H9 (cell line): Measurements from ENCODE around the gene ULK2. TPM values are rescaled to one million over a fixed set of nuclear protein-coding genes. Genes with fewer than 3 reads are reported as not detected.

ENCODE experiments used
- DNase-seq: peaks from one replicate; pipeline ENCODE4 v3.0.0-alpha.2; 2017
- H2AFZ ChIP-seq: one replicate; pipeline ENCODE4 v1.6.1; 2013; ENCODE audit warnings: mild to moderate bottlenecking, low read length, control low read depth, moderate library complexity
- H2AK5ac ChIP-seq: 2 replicates; pipeline ENCODE4 v1.6.1; 2013; ENCODE audit warnings: low read length, control low read depth, mixed read lengths; ENCODE audit not compliant: insufficient read length
- H2BK120ac ChIP-seq: one replicate; pipeline ENCODE4 v1.6.1; 2013; ENCODE audit warnings: low read depth, mild to moderate bottlenecking, low read length, control low read depth, inconsistent platforms; ENCODE audit not compliant: poor library complexity, severe bottlenecking
- H2BK12ac ChIP-seq: 2 replicates; pipeline ENCODE4 v1.6.1; 2013; ENCODE audit warnings: low read length, control low read depth, mixed read lengths, low read depth; ENCODE audit not compliant: insufficient read length
- H2BK15ac ChIP-seq: 2 replicates; pipeline ENCODE4 v1.6.1; 2013; ENCODE audit warnings: low read depth, low read length, control low read depth
- H2BK20ac ChIP-seq: one replicate; pipeline ENCODE4 v1.6.1; 2013; ENCODE audit warnings: low read depth, mild to moderate bottlenecking, low read length, control low read depth, inconsistent platforms; ENCODE audit not compliant: poor library complexity, severe bottlenecking
- H2BK5ac ChIP-seq: 2 replicates; pipeline ENCODE4 v1.6.1; 2013; ENCODE audit warnings: low read length, control low read depth, mixed read lengths; ENCODE audit not compliant: insufficient read length
- H3K14ac ChIP-seq: 2 replicates; pipeline ENCODE4 v1.6.1; 2013; ENCODE audit warnings: low read length, control low read depth; ENCODE audit not compliant: insufficient read depth
- H3K18ac ChIP-seq: 2 replicates; pipeline ENCODE4 v1.6.1; 2013; ENCODE audit warnings: low read depth, mild to moderate bottlenecking, mixed read lengths, low read length, control low read depth; ENCODE audit not compliant: insufficient read length
- H3K23ac ChIP-seq: 2 replicates; pipeline ENCODE4 v1.6.1; 2013; ENCODE audit warnings: low read length, control low read depth, mixed read lengths, low read depth; ENCODE audit not compliant: insufficient read length
- H3K23me2 ChIP-seq: 2 replicates; pipeline ENCODE4 v1.6.1; 2013; ENCODE audit warnings: low read depth, mild to moderate bottlenecking, mixed read lengths, low read length, control low read depth; ENCODE audit not compliant: insufficient read length, poor library complexity, severe bottlenecking
- H3K27ac ChIP-seq: 2 replicates; pipeline ENCODE4 v1.5.1; 2013; ENCODE audit warnings: low read length, control low read depth, mixed read lengths, low read depth; ENCODE audit not compliant: insufficient read length
- H3K27me3 ChIP-seq: 2 replicates; pipeline ENCODE4 v1.6.1; 2013; ENCODE audit warnings: low read length, control low read depth, inconsistent platforms; ENCODE audit not compliant: insufficient read depth
- H3K4ac ChIP-seq: 2 replicates; pipeline ENCODE4 v1.6.1; 2013; ENCODE audit warnings: low read depth, mild to moderate bottlenecking, control low read depth, inconsistent platforms, low read length, moderate library complexity
- H3K4me1 ChIP-seq: 2 replicates; pipeline ENCODE4 v1.6.1; 2013; ENCODE audit warnings: low read length, control low read depth, inconsistent platforms; ENCODE audit not compliant: insufficient read depth
- H3K4me2 ChIP-seq: 2 replicates; pipeline ENCODE4 v1.6.1; 2013; ENCODE audit warnings: low read length, control low read depth, mixed read lengths; ENCODE audit not compliant: insufficient read length, insufficient read depth
- H3K56ac ChIP-seq: 2 replicates; pipeline ENCODE4 v1.6.1; 2013; ENCODE audit warnings: low read depth, mild to moderate bottlenecking, mixed read lengths, low read length, control low read depth; ENCODE audit not compliant: insufficient read length
- H3K79me1 ChIP-seq: 2 replicates; pipeline ENCODE4 v1.6.1; 2013; ENCODE audit warnings: low read depth, mild to moderate bottlenecking, moderate library complexity, low read length, control low read depth, inconsistent platforms; ENCODE audit not compliant: insufficient read depth, poor library complexity, severe bottlenecking
- H3K79me2 ChIP-seq: 2 replicates; pipeline ENCODE4 v1.6.1; 2013; ENCODE audit warnings: low read length, control low read depth, inconsistent platforms; ENCODE audit not compliant: insufficient read depth
- H3K9ac ChIP-seq: 2 replicates; pipeline ENCODE4 v1.6.1; 2013; ENCODE audit warnings: low read length, control low read depth, mixed read lengths; ENCODE audit not compliant: insufficient read length; ENCODE audit errors: extremely low read depth
- H3K9me3 ChIP-seq: one replicate; pipeline ENCODE4 v1.6.1; 2013; ENCODE audit warnings: low read depth, low read length, inconsistent platforms; ENCODE audit not compliant: control insufficient read depth
- H3T11ph ChIP-seq: one replicate; pipeline ENCODE4 v1.6.1; 2013; ENCODE audit warnings: mild to moderate bottlenecking, low read length, control low read depth, inconsistent platforms
- H4K20me1 ChIP-seq: one replicate; pipeline ENCODE4 v1.6.1; 2013; ENCODE audit not compliant: control insufficient read depth, insufficient read length, insufficient read depth
- H4K5ac ChIP-seq: 2 replicates; pipeline ENCODE4 v1.6.1; 2013; ENCODE audit warnings: low read depth, mild to moderate bottlenecking, mixed read lengths, low read length, control low read depth; ENCODE audit not compliant: insufficient read length
- H4K8ac ChIP-seq: replicated peaks from 2 replicates; pipeline ENCODE4 v1.6.1; 2013; ENCODE audit warnings: low read length, control low read depth, mixed read lengths, low read depth; ENCODE audit not compliant: insufficient read length
- H4K91ac ChIP-seq: 2 replicates; pipeline ENCODE4 v1.6.1; 2013; ENCODE audit warnings: low read depth, mild to moderate bottlenecking, moderate library complexity, mixed read lengths, low read length, control low read depth; ENCODE audit not compliant: insufficient read length
- H3K27ac Mint-ChIP-seq, 3 experiments: 2 replicates in 2 of 3; 3 replicates in 1 of 3; pipeline ENCODE4 v1.8.0; 2020 to 2021; ENCODE audit warnings: mixed read lengths in 3 of 3, mild to moderate bottlenecking in 1 of 3, moderate library complexity in 1 of 3
- H3K27me3 Mint-ChIP-seq: 2 replicates; pipeline ENCODE4 v1.8.0; 2021; ENCODE audit warnings: low read depth, mild to moderate bottlenecking, moderate library complexity, mixed read lengths
- H3K36me3 Mint-ChIP-seq, 3 experiments: 2 replicates in 2 of 3; 3 replicates in 1 of 3; pipeline ENCODE4 v1.8.0; 2020 to 2021; ENCODE audit warnings: low read depth in 3 of 3, mixed read lengths in 3 of 3; ENCODE audit not compliant: insufficient read depth in 1 of 3
- H3K4me1 Mint-ChIP-seq, 2 experiments: 2 replicates each; pipeline ENCODE4 v1.8.0; 2020; ENCODE audit warnings: mixed read lengths in 2 of 2
- H3K4me3 Mint-ChIP-seq, 2 experiments: 2 replicates in 1 of 2; 3 replicates in 1 of 2; pipeline ENCODE4 v1.8.0; 2020 to 2021; ENCODE audit warnings: mild to moderate bottlenecking in 2 of 2, mixed read lengths in 2 of 2, moderate library complexity in 1 of 2
- H3K9me3 Mint-ChIP-seq, 2 experiments: 2 replicates in 1 of 2; 3 replicates in 1 of 2; pipeline ENCODE4 v1.8.0; 2020; ENCODE audit warnings: mild to moderate bottlenecking in 2 of 2, mixed read lengths in 2 of 2, moderate library complexity in 1 of 2
- CTCF ChIP-seq: fragments of 200-600 bp; sonication (generic); conservative IDR thresholded peaks from 3 replicates; pipeline ENCODE4 v1.8.0; 2021; ENCODE audit warnings: antibody characterized with exemption, mild to moderate bottlenecking
- WGBS: extraction: QIAGEN DNeasy Blood & Tissue Kit; methylation state at CpG from one replicate; pipeline ENCODE4 v1.1.7; 2013; ENCODE audit warnings: missing lambda C conversion rate, low lambda C conversion rate, mixed read lengths; ENCODE audit not compliant: insufficient read length; ENCODE audit errors: extremely low coverage; 5-methylcytosine and 5-hydroxymethylcytosine counted together
- total RNA-seq: library from RNA; stranded (reverse); gene quantifications from 2 replicates; pipeline ENCODE4 v1.2.1, GENCODE V29; 2021

ULK2 gene
- total RNA-seq, 1 experiment from 2014 or later, result 11.5 TPM

- H3K4me2 ChIP-seq, result no peak overlapping the region
- H2BK12ac ChIP-seq, result no peak overlapping the region
- H2BK15ac ChIP-seq, result no peak overlapping the region
- no peak overlapping the region for H3K56ac ChIP-seq
- no peak overlapping the region for H2BK120ac ChIP-seq
- no peak overlapping the region for H4K8ac ChIP-seq
- H4K20me1 ChIP-seq, result no peaks in the 10 kb centered on the region
- H3K27ac Mint-ChIP-seq, result peak overlapping the region in 1 of 3 experiments; percentile 41; a peak in 1 of 7 replicates
- H3K27me3 ChIP-seq, result no peaks in the 10 kb centered on the region
- no peaks in the 10 kb centered on the region for H3K4me1 Mint-ChIP-seq
- H3K9me3 ChIP-seq, result no peaks in the 10 kb centered on the region
- no peak overlapping the region for H4K5ac ChIP-seq
- H3K4me3 Mint-ChIP-seq, result no peak overlapping the region
- H3K23me2 ChIP-seq, result no peaks in the 10 kb centered on the region
- no peak overlapping the region for H2AK5ac ChIP-seq
- H2BK20ac ChIP-seq, result no peak overlapping the region
- H3K18ac ChIP-seq, result no peak overlapping the region
- TF ChIP-seq CTCF, result no peak
- H2BK5ac ChIP-seq, result no peak overlapping the region
- H3K79me2 ChIP-seq, result no peaks in the 10 kb centered on the region
- no peak overlapping the region for H4K91ac ChIP-seq
- no CpG with 5 or more reads among the region's 5 CpGs for WGBS
- H3K14ac ChIP-seq, result no peak overlapping the region
- H3K9ac ChIP-seq, result no peak overlapping the region
- no peak overlapping the region for H3K27ac ChIP-seq
- no peak overlapping the region for H3K4ac ChIP-seq
- H2AFZ ChIP-seq, result no peak overlapping the region
- no peak overlapping the region for H3K23ac ChIP-seq
- H3K9me3 Mint-ChIP-seq, result no peaks in the 10 kb centered on the region
- peaks cover 28 to 83% (median 69%) of the 10 kb centered on the region in 3 experiments; a peak in 6 of 7 replicates for H3K36me3 Mint-ChIP-seq
- no peaks in the 10 kb centered on the region for H3K4me1 ChIP-seq
- no peak overlapping the region for H3T11ph ChIP-seq
- no peaks in the 10 kb centered on the region for H3K79me1 ChIP-seq
- DNase-seq, result no peak
- no peaks in the 10 kb centered on the region for H3K27me3 Mint-ChIP-seq
Measured at GRCh38 chr17:19905502-19905901, 37.8 kb upstream of the ULK2 start.
